Right renal pelvis (tissue), 4 donors: ENCODE data around the gene RAP1GAP. TPM values are rescaled to one million over a fixed set of nuclear protein-coding genes. Genes with fewer than 3 reads are reported as not detected.
A peak's percentile ranks its signal among the peaks of the same experiment; 100 is the strongest.
"Not testable (repeated sequence)": the region's sequence is repeated elsewhere in the genome, so short reads cannot be mapped to it uniquely, and the experiment has no call there.

Experiments
- DNase-seq, 4 donors: peaks; one replicate each; pipeline ENCODE4 v3.0.0-alpha.2; 2013; ENCODE audit warnings: low read depth in 4 of 4, low spot score in 3 of 4, missing footprints in 1 of 4
- polyA plus RNA-seq, 4 donors: library from polyadenylated mRNA; unstranded; fragments of 120-200 nt; gene quantifications; one replicate each; pipeline ENCODE4 v1.2.1, GENCODE V29; 2013; ENCODE audit not compliant: insufficient read length in 4 of 4

RAP1GAP gene
- polyA plus RNA-seq, 4 donors = 18.8 to 26.4 (median 22.6) TPM

- DNase-seq = peak in 2 of 4 donors; percentile 57 to 65
Measured at GRCh38 chr1:21647431-21648351, 21.5 kb downstream of the RAP1GAP start.

DNA sequence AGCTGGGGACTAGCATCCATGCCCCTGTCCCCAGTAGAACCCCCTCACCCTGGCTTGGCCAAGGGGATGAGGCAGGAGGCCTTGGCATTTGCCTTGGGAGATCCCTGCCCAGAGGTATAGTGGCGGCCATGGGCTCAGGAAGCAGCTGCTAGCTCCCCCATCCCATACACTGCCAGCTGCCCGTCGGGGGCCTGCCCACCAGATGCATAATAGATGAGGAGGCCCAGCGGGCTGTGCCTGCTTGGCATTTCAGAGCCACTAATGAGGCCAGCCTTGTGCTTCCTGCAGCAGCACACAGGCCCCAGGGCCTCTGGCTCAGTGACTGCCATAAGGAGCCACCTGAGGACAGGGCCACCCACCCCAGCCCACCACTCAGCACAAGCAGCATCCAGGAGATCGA, 23.6 kb downstream of the RAP1GAP start:
- no peak for DNase-seq

DNA sequence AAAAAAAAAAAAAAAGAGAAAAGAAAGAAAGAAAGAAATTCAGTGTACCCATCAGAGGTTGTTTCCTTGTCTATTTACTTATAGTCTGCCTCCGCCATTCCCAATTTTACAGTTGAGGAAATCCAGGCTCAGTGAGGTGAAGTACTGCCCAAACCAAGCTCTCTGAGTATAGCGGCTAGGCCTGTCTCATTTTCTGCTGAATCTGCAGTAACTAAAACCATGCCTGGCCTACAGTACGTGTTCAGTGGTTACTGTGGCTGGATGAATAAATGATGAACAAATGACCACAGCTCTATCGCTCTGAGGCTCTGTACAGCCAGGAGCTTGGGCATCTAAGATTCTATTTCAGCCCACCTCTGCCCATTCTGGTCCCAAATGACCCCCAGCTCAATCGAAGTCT, 24.3 kb downstream of the RAP1GAP start:
- DNase-seq = no peak

DNA sequence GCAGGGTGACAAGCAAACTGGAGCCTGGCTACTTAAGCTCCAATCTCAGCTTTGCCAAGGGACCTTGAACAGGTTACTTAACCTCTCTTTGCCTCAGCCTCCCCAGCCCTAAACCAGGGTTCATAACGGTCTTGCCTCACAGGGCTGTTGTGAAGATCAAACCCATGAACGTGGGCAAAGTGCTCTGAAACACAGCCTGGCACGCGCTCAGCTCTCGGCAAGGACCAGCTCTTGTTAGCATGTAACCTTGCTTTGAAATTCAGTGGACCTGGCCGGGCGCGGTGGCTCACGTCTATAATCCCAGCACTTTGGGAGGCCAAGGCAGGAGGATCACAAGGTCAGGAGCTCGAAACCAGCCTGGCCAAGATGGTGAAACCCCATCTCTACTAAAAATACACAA, 24.8 kb downstream of the RAP1GAP start:
- no peak for DNase-seq

GRCh38 chr1:21643624-21644023, 25.5 kb downstream of the RAP1GAP start:
- no peak for DNase-seq

DNA sequence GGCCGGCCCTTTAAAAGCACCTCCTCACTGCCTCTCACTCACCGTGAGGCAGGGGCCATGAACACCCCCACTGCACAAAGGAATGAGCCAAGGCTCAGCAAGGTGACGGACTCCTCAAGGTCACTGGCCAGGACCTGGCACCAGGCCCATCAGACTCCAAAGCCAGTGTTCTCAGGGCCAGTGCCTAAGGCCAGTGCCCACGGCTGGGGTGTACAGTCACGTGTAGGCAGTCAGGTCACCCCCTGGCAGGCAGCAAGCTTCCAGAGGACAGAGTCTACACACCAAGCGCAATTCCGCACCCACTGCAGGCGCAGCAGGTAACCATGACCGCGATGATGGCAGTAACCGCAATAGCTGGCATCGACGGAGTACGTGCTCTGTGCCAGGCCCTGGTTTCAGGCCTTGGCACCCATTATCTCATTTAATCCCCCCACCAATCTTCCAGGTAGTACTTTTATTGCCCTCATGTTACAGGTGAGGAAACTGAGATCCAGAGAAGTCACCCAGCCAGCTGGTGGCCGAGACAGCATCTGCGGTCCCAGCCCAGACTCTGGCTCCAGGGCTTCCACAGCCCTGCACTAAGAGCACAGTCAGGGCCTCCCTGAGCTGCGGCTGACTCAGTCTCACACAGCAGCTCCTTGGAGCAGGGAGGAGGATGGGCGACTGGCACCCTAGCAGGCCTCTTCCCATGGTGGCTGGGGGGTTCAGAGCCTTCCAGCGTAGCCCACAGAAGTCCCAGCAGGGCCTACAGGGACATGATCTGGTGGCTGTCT, 27.0 kb downstream of the RAP1GAP start:
- DNase-seq = no peak

DNA sequence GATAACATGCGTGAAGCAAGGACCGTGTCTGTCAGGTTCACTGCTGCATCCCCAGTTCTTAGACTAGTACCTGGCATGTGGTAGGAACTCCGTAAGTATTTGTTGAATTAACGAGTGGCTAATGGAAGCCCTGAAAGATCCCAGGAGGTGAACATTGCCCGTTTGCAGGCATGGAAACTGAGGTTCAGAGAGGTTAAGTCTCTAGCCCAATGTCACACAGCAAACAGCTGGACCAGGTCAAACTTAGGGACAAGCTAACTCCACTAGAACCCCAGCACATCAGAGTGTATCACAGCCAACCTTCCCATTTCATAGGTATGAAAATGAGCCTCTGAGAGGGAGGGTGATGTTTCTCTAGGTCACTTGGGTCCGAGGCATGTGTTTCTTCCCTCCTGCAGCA, 27.6 kb downstream of the RAP1GAP start:
- no peak for DNase-seq

GRCh38 chr1:21641076-21641475, 28.1 kb downstream of the RAP1GAP start:
- DNase-seq = no peak

GRCh38 chr1:21640653-21641052, 28.5 kb downstream of the RAP1GAP start:
- no peak for DNase-seq

DNA sequence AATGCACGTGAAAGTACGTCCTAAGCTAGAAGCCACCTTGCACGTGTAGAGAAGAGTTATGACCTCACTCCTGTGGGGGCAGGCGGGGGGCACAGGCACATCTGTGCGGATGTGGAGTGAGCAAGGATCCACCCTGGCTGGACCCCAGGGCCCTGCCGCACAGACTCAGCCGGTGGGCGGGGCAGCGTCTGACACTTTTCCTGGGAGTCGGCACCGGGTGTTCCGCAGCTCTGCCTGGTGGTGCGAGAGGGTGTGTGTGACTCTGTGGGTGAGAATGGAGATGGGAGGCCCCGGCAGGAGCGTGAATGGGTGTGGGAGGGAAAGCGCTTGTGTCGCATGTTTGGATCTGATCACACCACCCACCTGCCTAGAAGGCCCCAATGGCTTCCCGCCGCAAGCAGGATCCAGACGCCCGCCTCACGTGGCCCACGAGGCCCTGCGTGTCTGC, 29.5 kb downstream of the RAP1GAP start:
- no peak for DNase-seq

GRCh38 chr1:21638531-21639341, 30.4 kb downstream of the RAP1GAP start:
- DNase-seq = no peak

DNA sequence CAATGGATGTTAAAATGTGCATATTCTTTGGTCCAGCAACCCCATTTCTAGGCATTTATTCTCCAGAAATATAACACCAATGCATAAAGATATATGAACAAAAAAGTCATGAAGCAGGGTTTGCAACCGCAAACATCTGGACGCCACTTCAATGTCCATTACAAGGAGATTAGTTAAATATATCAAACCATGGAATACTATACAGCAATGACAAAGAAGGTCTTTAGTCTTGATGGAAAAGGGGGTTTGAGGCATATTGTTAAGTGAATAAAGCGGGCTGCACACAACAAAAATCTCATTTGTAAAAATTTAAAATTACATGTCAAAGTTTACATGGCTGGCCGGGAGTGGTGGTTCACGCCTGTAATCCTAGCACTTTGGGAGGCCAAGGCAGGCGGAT, 31.6 kb downstream of the RAP1GAP start:
- DNase-seq = no peak

GRCh38 chr1:21636029-21636428, 33.1 kb downstream of the RAP1GAP start:
- DNase-seq = no peak

DNA sequence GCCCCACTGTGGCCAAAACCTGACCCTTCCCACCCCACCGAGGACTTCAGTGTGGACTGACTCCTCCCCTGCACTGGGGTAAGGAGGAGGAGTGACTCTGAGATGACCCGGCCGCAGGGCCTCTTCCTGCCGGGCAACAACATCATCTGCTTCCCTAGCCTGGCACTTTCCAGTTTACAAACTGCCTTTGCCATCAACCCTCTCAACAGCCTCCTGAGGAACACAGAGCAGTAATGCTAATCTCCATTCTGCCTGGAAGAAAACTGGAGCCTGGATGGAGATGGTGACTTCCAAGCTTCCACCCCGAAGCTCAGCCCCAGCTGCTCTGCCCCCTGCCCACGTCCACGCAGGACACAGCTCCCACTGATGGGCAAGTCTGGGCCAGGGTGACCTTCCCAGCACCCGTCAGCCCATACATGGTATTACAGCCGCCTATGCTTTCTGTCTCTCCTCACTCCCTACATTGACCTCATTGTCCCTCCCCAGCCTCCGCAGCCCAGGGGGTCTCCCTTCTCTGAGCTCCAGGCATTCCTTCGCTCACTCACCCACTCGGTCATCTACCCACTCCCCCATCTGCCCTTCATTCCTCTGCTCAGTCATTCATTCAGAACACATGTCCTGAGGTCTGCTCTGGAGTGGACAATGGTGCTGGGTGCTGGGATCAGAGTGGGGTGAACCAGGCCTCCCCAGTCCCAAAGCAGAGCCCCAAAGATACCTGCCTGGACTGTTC, 34.2 kb downstream of the RAP1GAP start:
- no peak for DNase-seq

GRCh38 chr1:21633992-21634805, 35.0 kb downstream of the RAP1GAP start:
- DNase-seq = no peak

- no peak for DNase-seq
Measured at GRCh38 chr1:21633141-21633755, 35.9 kb downstream of the RAP1GAP start.

- DNase-seq = no peak
Measured at GRCh38 chr1:21631944-21632887, 36.9 kb downstream of the RAP1GAP start.

DNA sequence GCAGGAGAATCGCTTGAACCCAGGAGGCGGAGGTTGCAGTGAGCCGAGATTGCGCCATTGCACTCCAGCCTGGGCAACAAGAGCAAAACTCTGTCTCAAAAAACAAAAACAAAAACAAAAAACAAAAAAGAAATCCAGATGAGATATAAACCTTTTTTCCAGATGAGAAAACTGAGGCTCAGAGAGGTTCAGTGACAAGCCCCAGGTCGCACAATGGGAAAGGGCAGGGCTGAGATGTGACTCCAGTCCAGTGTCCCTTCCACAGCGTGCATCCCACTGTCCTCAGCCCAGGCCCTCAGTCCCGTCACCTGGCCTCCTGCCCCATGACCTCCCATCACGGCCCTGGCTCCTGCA, 37.6 kb downstream of the RAP1GAP start:
- not testable (repeated sequence) for DNase-seq
